Left lung (tissue), 10 donors: ENCODE measurements around the gene VRK3. TPM values are rescaled to one million over a fixed set of nuclear protein-coding genes. Genes with fewer than 3 reads are reported as not detected.

Experiments
- ATAC-seq: fragments of 200-7000 bp; cut with Tn5 transposase; one replicate; pipeline ENCODE4 v1.9.1; 2020; ENCODE audit warnings: moderate library complexity
- DNase-seq, 4 donors: peaks; one replicate each; pipeline ENCODE4 v3.0.0-alpha.2; 2013 to 2020
- H3K27ac ChIP-seq, 2 donors: fragments of 200-600 bp; sonication (generic) in 1 of 2; one replicate each; pipeline versions ENCODE4 v1.5.0 to v1.8.0; 2020 to 2021
- H3K27me3 ChIP-seq, 2 donors: fragments of 200-600 bp; sonication (generic) in 1 of 2; one replicate each; pipeline versions ENCODE4 v1.5.0 to v1.8.0; 2020 to 2021
- H3K36me3 ChIP-seq, 2 donors: fragments of 200-600 bp; sonication (generic) in 1 of 2; one replicate each; pipeline versions ENCODE4 v1.5.0 to v1.8.0; 2020 to 2021
- H3K4me1 ChIP-seq, 2 donors: fragments of 200-600 bp; one replicate each; pipeline ENCODE4 v1.8.0; 2021
- H3K4me3 ChIP-seq, 2 donors: fragments of 200-600 bp; sonication (generic) in 1 of 2; one replicate each; pipeline versions ENCODE4 v1.5.0 to v1.8.0; 2020 to 2021; ENCODE audit warnings: mild to moderate bottlenecking in 1 of 2
- H3K9me3 ChIP-seq, 2 donors: fragments of 200-600 bp; sonication (generic) in 1 of 2; one replicate each; pipeline versions ENCODE4 v1.5.0 to v1.8.0; 2020 to 2021
- CTCF ChIP-seq, 2 donors: fragments of 200-600 bp; sonication (generic) in 1 of 2; IDR thresholded peaks; one replicate each; pipeline versions ENCODE4 v1.5.0 to v1.8.0; 2021; ENCODE audit warnings: antibody characterized with exemption in 2 of 2
- intact Hi-C, 2 donors: fragments of 100-400 bp; cut with DNase I; formaldehyde crosslinking; loops; one replicate each; pipeline versions ENCODE4 v1.11.2 to v1.14.2; 2022
- polyA plus RNA-seq, 6 donors: library from polyadenylated mRNA; unstranded; fragments of 120-200 nt; gene quantifications; one replicate each; pipeline ENCODE4 v1.2.1, GENCODE V29; 2013; ENCODE audit not compliant: insufficient read length in 6 of 6
- total RNA-seq, 2 donors: library from RNA; stranded (reverse); fragmentation: NEBNext Ultra II Directional; extraction: Animal tissue kit (Norgen Biotek cat#: 25700); gene quantifications; one replicate each; pipeline ENCODE4 v1.2.1, GENCODE V29; 2021
- donor health status: DM: no; HTN: yes; CAD: no.
- donor health status: DM: no; HTN: no; CAD: no.

VRK3 gene
- total and polyA plus RNA-seq, 8 donors: 37.5 to 43.4 (median 39.4) TPM

GRCh38 chr19:50061650-50062049 lies 36.5 kb upstream of the VRK3 start:
- DNase-seq: no peak
- no peak for ATAC-seq
- no peak for TF ChIP-seq CTCF (IDR thresholded peaks at IDR 0.05)

GRCh38 chr19:50060107-50060506 lies 34.9 kb upstream of the VRK3 start:
- H3K4me1 ChIP-seq: no peaks in the 10 kb centered on the region
- H3K27me3 ChIP-seq: no peaks in the 10 kb centered on the region
- DNase-seq (no peak), ATAC-seq (no peak)
- intact Hi-C loops: no loop called here
- H3K4me3 ChIP-seq: no peak overlapping the region
- H3K27ac ChIP-seq: no peak overlapping the region
- TF ChIP-seq CTCF (IDR thresholded peaks at IDR 0.05): no peak
- H3K36me3 ChIP-seq: no peaks in the 10 kb centered on the region
- peaks cover 0 to 33% of the 10 kb centered on the region in 2 donors for H3K9me3 ChIP-seq

More at GRCh38 chr19:50061650-50062049, 36.5 kb upstream of the VRK3 start:
- H3K4me1 ChIP-seq: no peaks in the 10 kb centered on the region
- H3K9me3 ChIP-seq: peaks cover 0 to 33% of the 10 kb centered on the region in 2 donors
- H3K4me3 ChIP-seq: no peak overlapping the region
- intact Hi-C loops: no loop called here
- no peaks in the 10 kb centered on the region for H3K36me3 ChIP-seq
- no peak overlapping the region for H3K27ac ChIP-seq
- no peaks in the 10 kb centered on the region for H3K27me3 ChIP-seq

GRCh38 chr19:50059045-50059444 lies 33.9 kb upstream of the VRK3 start:
- ATAC-seq (no peak), DNase-seq (no peak)
- peaks cover 0 to 33% of the 10 kb centered on the region in 2 donors for H3K9me3 ChIP-seq
- H3K27me3 ChIP-seq: no peaks in the 10 kb centered on the region
- H3K4me3 ChIP-seq: no peak overlapping the region
- intact Hi-C loops: no loop called here
- no peak overlapping the region for H3K27ac ChIP-seq
- H3K4me1 ChIP-seq: no peaks in the 10 kb centered on the region
- H3K36me3 ChIP-seq: no peaks in the 10 kb centered on the region
- no peak for TF ChIP-seq CTCF (IDR thresholded peaks at IDR 0.05)

- DNase-seq (no peak), ATAC-seq (no peak)
- H3K4me1 ChIP-seq: no peaks in the 10 kb centered on the region
- H3K9me3 ChIP-seq: peaks cover 0 to 33% of the 10 kb centered on the region in 2 donors
- no peak overlapping the region for H3K4me3 ChIP-seq
- no peaks in the 10 kb centered on the region for H3K27me3 ChIP-seq
- no peak overlapping the region for H3K27ac ChIP-seq
- H3K36me3 ChIP-seq: no peaks in the 10 kb centered on the region
- TF ChIP-seq CTCF (IDR thresholded peaks at IDR 0.05): no peak
- intact Hi-C loops: no loop called here
These were observed 33.3 kb upstream of the VRK3 start for GRCh38 chr19:50058425-50058824.

- Histone ChIP-seq H3K4me1 (peaks cover 4 to 11% of the 10 kb centered on the region in 2 donors), H3K27ac (no peak overlapping the region), H3K36me3 (peaks cover 0 to 3% of the 10 kb centered on the region in 2 donors), H3K27me3 (peaks cover 0 to 14% of the 10 kb centered on the region in 2 donors), H3K9me3 (peaks cover 0 to 5% of the 10 kb centered on the region in 2 donors), H3K4me3 (no peak overlapping the region)
- intact Hi-C loops: no loop called here
- TF ChIP-seq CTCF (IDR thresholded peaks at IDR 0.05): no peak
- ATAC-seq: no peak
- no peak for DNase-seq
These were observed 27.9 kb upstream of the VRK3 start for GRCh38 chr19:50053119-50053518.
